Measurements from ENCODE around the gene PLVAP.

- TF ChIP-seq MAX (CRISPR knock-in tag; IDR thresholded peaks at IDR 0.05) (peak; percentile 95), CTCF (IDR thresholded peaks at IDR 0.05) (no peak), ESRRA (CRISPR knock-in tag; IDR thresholded peaks at IDR 0.05; ENCODE audit: borderline replicate concordance) (no peak), NFATC4 (CRISPR knock-in tag; IDR thresholded peaks at IDR 0.05) (no peak), RORB (CRISPR knock-in tag; IDR thresholded peaks at IDR 0.05) (no peak), TP53 (CRISPR knock-in tag; IDR thresholded peaks at IDR 0.05) (no peak), JAZF1 (CRISPR knock-in tag; IDR thresholded peaks at IDR 0.05) (no peak), E2F5 (CRISPR knock-in tag; IDR thresholded peaks at IDR 0.05) (no peak)
Measured at GRCh38 chr19:17336872-17337674, 40.1 kb downstream of the PLVAP start, which contains the start of gene GTPBP3.
